ENCODE data around the gene PICK1. TPM values are rescaled to one million over a fixed set of nuclear protein-coding genes. Genes with fewer than 3 reads are reported as not detected.

The PICK1 gene
- total and polyA plus RNA-seq, 2 of the 8 experiments (the other 6 are each of a cell fraction or from before 2014, with no cell fraction given): 20.4 to 22.9 TPM

GRCh38 chr22:38097557-38098409, 40.6 kb downstream of the PICK1 start (continued):
- no peak for TF ChIP-seq CHD2 (IDR thresholded peaks at IDR 0.05; ENCODE audit: low read length)
- no peak for TF ChIP-seq SP4 (IDR thresholded peaks at IDR 0.05; ENCODE audit: low read length)
- no peak for TF ChIP-seq RFX5 (IDR thresholded peaks at IDR 0.05; ENCODE audit: borderline replicate concordance, low read depth, low read length)
- TF ChIP-seq HDAC6 (IDR thresholded peaks at IDR 0.05; ENCODE audit: low read depth, low read length): no peak
- peak; percentile 63 for TF ChIP-seq ASH2L (IDR thresholded peaks at IDR 0.05; ENCODE audit: low read length)
- TF ChIP-seq POLR2AphosphoS5 (IDR thresholded peaks at IDR 0.05; ENCODE audit: low read depth, low read length): peak; percentile 30; the same call in 1 of the 2 replicates
- TF ChIP-seq EP300 (IDR thresholded peaks at IDR 0.05; ENCODE audit: borderline replicate concordance in 1 of 2, low read depth in 2 of 2, low read length in 2 of 2): no peak
- TF ChIP-seq PHF8 (conservative IDR thresholded peaks at IDR 0.05; ENCODE audit: low read depth, low read length): peak; percentile 36; the same call in 1 of the 2 replicates
- TF ChIP-seq TAF7 (optimal IDR thresholded peaks at IDR 0.05; ENCODE audit: borderline replicate concordance, low read depth, low read length): no peak
- TF ChIP-seq BRCA1 (IDR thresholded peaks at IDR 0.05; ENCODE audit: low read depth, low read length): no peak
- TF ChIP-seq E2F6 (IDR thresholded peaks at IDR 0.05): peak; percentile 95
- no peak for TF ChIP-seq MAFK (IDR thresholded peaks at IDR 0.05; ENCODE audit: low read depth, low read length)
- peak; percentile 39 for TF ChIP-seq CREB1 (IDR thresholded peaks at IDR 0.05)
- TF ChIP-seq MAX (IDR thresholded peaks at IDR 0.05): peak; percentile 98
- TF ChIP-seq KDM4A (IDR thresholded peaks at IDR 0.05; ENCODE audit: low read depth, low read length, severe bottlenecking): peak; percentile 40
- TF ChIP-seq CEBPB (IDR thresholded peaks at IDR 0.05; ENCODE audit: low read depth, low read length): no peak
- TF ChIP-seq RBBP5 (IDR thresholded peaks at IDR 0.05; ENCODE audit: borderline replicate concordance, low read depth, low read length): peak; percentile 49; the same call in 1 of the 2 replicates
- TF ChIP-seq KDM5A (IDR thresholded peaks at IDR 0.05; ENCODE audit: low read length): no peak
- TF ChIP-seq TEAD4 (IDR thresholded peaks at IDR 0.05; ENCODE audit: low read depth, low read length): peak; percentile 26; the same call in 1 of the 2 replicates
- TF ChIP-seq CBX5 (IDR thresholded peaks at IDR 0.05; ENCODE audit: low read depth, low read length): no peak
- TF ChIP-seq SAP30 (IDR thresholded peaks at IDR 0.05; ENCODE audit: insufficient read depth, insufficient replicate concordance, low read length): no peak
- TF ChIP-seq SIRT6 (IDR thresholded peaks at IDR 0.05; ENCODE audit: low read length): no peak
- TF ChIP-seq SIN3A (conservative IDR thresholded peaks at IDR 0.05 in 1 of 2, IDR thresholded peaks at IDR 0.05 in 1 of 2; ENCODE audit: low read depth in 1 of 2, low read length in 2 of 2): peak in 1 of 2 experiments; percentile 36; a peak in 1 of 4 replicates
